ENCODE data around the gene CKB. TPM values are rescaled to one million over a fixed set of nuclear protein-coding genes. Genes with fewer than 3 reads are reported as not detected.

The CKB gene
- total RNA-seq, 1 experiment from 2014 or later: 14.1 TPM

- in situ Hi-C loops (cut with HindIII; ENCODE audit: low pct_unique_long_range_greater_than_20kb, low sequenced_read_pairs): no loop called here
- no peak for DNase-seq (ENCODE audit: low read depth, low spot score)
Observed at GRCh38 chr14:103485504-103485903, 37.1 kb downstream of the CKB start.

- in situ Hi-C loops (cut with HindIII; ENCODE audit: low pct_unique_long_range_greater_than_20kb, low sequenced_read_pairs): no loop called here
- DNase-seq (ENCODE audit: low read depth, low spot score): no peak
Observed at GRCh38 chr14:103483600-103483999, 39.0 kb downstream of the CKB start.

- in situ Hi-C loops (cut with HindIII; ENCODE audit: low pct_unique_long_range_greater_than_20kb, low sequenced_read_pairs): no loop called here
- DNase-seq (ENCODE audit: low read depth, low spot score): no peak
Observed at GRCh38 chr14:103480595-103480994, 42.0 kb downstream of the CKB start.

DNA sequence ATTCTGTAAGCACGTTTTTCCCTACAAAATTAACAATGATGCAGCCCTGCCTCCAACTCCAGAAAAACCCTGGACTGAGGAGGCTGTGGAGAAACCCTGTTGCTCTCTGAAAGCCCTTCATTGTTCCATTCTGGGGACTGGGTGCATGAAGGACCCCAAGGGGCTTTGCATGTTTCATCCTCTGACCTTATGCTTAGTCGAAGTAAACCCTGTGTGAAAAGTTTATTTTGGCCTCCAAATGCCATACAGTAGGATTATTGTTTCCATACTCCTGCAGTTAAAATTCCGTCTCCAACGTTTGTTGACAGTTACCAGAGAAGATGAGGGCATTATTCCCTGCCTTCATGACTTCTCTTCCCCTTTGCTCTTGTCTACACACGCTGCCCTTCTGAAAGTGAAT is 46.0 kb downstream of the CKB start:
- peak; percentile 94 for DNase-seq (ENCODE audit: low read depth, low spot score)
- in situ Hi-C loops (cut with HindIII; ENCODE audit: low pct_unique_long_range_greater_than_20kb, low sequenced_read_pairs): no loop called here

- peak; percentile 38 for DNase-seq (ENCODE audit: low read depth, low spot score)
- in situ Hi-C loops (cut with HindIII; ENCODE audit: low pct_unique_long_range_greater_than_20kb, low sequenced_read_pairs): no loop called here
Observed at GRCh38 chr14:103476065-103476464, 46.6 kb downstream of the CKB start.

- DNase-seq (ENCODE audit: low read depth, low spot score): no peak
- in situ Hi-C loops (cut with HindIII; ENCODE audit: low pct_unique_long_range_greater_than_20kb, low sequenced_read_pairs): no loop called here
Observed at GRCh38 chr14:103474893-103475292, 47.7 kb downstream of the CKB start.

GRCh38 chr14:103472939-103473338 is 49.7 kb downstream of the CKB start:
- DNase-seq (ENCODE audit: low read depth, low spot score): no peak
- in situ Hi-C loops (cut with HindIII; ENCODE audit: low pct_unique_long_range_greater_than_20kb, low sequenced_read_pairs): no loop called here

Small RNA genes within 50 kb of the gene (small RNA-seq; reads per million reads assigned to genes)
- gene RNU4-68P: 0 to 0.05 reads per million in 2 experiments
- 0 reads per million in 2 experiments for gene RNU7-160P

Other genes with a start within 250 kb of the CKB start
- gene EIF5, start 188.6 kb downstream of the CKB start, total RNA-seq (2014; rRNA removed; shearing (Covaris generic)): 149 and 153 TPM in 2 replicates
- gene MARK3, start 137.4 kb downstream of the CKB start, total RNA-seq (2014; rRNA removed; shearing (Covaris generic)): 57.2 and 60.6 TPM in 2 replicates
- 19.0 and 19.9 TPM in 2 replicates for gene TRMT61A, start 6.4 kb upstream of the CKB start, total RNA-seq (2014; rRNA removed; shearing (Covaris generic))
- 25.2 and 26.9 TPM in 2 replicates for gene BAG5, start 39.8 kb upstream of the CKB start, total RNA-seq (2014; rRNA removed; shearing (Covaris generic))
- gene COA8, start 40.1 kb upstream of the CKB start, total RNA-seq (2014; rRNA removed; shearing (Covaris generic)): 39.4 and 40.4 TPM in 2 replicates
- gene KLC1, start 106.4 kb upstream of the CKB start, total RNA-seq (2014; rRNA removed; shearing (Covaris generic)): 128 and 136 TPM in 2 replicates
- 27.7 and 33.5 TPM in 2 replicates for gene XRCC3, start 192.6 kb upstream of the CKB start, total RNA-seq (2014; rRNA removed; shearing (Covaris generic))
- 22.1 and 33.2 TPM in 2 replicates for gene ZFYVE21, start 193.0 kb upstream of the CKB start, total RNA-seq (2014; rRNA removed; shearing (Covaris generic))